GM13977 (cell line): ENCODE results near the gene LMBR1L.

Experiments used
- DNase-seq: peaks from one replicate; pipeline ENCODE4 v3.0.0; 2012; ENCODE audit warnings: low spot score
- in situ Hi-C: fragments of 300-500 bp; cut with MboI; formaldehyde crosslinking; loops from one replicate; pipeline ENCODE4 v1.12.0; 2022; ENCODE audit warnings: low sequenced_read_pairs, low pct_unique_long_range_greater_than_20kb, mixed read lengths, inconsistent platforms; ENCODE audit not compliant: unreplicated experiment
- TF ChIP-seq, protein P1 (sequence below): IDR thresholded peaks from 2 replicates; pipeline ENCODE4 v1.5.1; 2012; ENCODE audit warnings: mild to moderate bottlenecking, control low read depth; ENCODE audit not compliant: insufficient read depth; ENCODE audit errors: extremely low read depth, missing control alignments

LMBR1L gene

DNA sequence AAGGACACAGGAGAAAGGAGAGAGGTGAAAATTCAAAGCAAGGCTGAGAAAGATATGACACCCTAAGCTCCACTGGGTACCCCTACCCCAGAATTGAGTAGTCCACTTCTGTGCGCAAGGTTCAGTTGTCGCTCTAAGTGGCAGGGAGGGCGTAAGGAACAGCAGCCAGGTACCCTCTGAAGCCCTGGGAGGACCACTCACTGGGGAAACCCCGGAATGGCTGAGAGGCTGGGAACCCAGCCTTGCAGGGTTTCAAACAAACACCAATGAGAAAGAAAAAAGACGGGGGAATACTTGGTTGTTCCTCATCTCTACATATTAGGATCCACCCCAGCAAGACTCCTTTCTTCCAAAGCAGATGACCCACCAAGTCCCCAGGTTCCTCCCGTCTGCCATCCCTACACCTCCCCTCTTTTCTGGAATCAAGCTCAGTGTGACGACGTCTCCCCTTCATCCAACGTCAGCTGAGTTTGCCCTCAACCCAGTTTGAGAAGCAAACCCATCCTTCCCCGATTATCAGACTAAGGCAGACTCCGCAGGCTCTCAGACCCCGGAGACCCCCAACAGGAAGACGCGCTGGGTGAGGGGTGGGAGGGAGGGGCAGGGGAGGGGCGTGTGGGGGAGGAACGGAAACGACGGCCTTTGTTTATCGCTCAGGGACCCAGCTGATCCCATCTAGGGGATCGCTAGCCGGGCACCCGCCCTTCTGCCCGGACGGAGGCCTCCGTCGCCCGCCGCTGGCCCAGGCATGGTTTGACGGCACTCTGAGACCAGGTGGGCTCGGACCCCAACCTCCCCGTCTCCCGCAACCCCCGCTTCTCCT lies 795 bp downstream of the LMBR1L start:
- in situ Hi-C loops = no loop called here
- TF ChIP-seq, protein P1, sequence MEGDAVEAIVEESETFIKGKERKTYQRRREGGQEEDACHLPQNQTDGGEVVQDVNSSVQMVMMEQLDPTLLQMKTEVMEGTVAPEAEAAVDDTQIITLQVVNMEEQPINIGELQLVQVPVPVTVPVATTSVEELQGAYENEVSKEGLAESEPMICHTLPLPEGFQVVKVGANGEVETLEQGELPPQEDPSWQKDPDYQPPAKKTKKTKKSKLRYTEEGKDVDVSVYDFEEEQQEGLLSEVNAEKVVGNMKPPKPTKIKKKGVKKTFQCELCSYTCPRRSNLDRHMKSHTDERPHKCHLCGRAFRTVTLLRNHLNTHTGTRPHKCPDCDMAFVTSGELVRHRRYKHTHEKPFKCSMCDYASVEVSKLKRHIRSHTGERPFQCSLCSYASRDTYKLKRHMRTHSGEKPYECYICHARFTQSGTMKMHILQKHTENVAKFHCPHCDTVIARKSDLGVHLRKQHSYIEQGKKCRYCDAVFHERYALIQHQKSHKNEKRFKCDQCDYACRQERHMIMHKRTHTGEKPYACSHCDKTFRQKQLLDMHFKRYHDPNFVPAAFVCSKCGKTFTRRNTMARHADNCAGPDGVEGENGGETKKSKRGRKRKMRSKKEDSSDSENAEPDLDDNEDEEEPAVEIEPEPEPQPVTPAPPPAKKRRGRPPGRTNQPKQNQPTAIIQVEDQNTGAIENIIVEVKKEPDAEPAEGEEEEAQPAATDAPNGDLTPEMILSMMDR = no peak
- peak; percentile 48 for DNase-seq

DNA sequence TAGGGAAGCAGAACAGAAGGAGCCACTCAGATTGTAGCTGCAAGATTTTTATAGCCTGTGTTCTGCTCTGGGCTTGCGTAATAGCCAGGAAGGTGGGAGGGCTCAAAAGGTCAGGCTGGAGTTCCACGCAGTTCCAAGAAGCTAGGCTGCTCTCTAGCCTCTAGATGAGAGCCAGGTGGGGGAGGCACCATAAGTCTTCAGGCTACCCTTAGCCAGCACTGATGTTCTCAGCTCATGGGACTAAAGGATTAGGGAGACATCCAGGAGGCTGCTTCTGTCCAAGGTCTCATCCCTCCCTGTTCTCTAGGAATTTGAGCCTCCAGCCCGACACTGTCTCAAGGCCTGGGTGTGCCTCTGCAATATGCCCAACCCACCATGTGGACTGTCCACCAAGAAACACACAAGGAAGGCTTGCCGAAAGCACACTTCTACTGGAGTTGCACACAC lies 1.7 kb downstream of the LMBR1L start:
- in situ Hi-C loops = no loop called here
- TF ChIP-seq, protein P1 = no peak
- no peak for DNase-seq

DNA sequence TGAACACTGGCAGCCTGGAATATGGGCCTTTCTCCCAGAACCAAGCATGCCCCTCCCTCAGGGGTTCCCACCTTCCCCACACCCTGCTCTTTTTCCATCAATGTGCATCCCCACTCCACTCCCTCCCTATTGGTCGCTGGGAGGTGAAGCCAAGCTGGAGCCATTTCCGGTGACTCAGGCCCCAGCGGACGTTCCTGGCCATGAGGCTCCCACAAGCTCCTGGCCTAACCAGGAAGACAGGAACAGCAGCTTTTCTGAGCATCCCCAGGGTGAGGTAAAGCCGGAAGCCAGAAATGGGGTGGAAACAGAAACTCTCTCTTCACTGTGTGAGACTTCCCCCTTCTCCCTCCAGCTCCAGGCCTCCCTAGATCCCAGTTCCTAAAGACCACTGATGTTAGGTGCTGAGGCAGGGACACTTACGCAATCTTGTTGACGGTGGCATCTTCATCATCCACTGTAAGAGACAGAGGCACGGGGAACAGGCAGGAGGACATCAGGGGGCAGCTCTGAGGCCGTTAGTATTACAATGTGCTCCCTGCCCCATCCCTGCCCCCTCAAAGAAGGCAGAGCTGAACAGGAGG lies 5.1 kb downstream of the LMBR1L start:
- in situ Hi-C loops = no loop called here
- TF ChIP-seq, protein P1 = no peak
- no peak for DNase-seq

DNA sequence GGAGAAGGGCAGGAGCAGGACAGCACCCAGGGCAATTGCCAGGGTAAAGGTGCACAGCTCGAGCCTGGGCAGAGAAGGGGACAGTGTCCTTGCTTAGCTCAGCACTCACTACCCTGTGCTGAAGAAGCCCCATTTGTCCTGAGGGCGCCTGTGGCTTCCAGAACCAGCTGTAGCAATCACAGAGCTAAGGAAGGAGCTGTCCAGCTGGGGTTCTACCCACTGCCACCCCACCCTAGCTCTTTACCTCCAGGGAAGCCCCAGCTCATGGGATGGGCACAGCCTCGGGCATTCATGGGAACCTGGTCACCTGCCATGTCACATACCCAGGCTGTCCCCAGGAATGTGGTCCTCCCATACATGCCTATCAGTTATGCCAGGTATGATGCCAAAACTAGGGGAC lies 5.8 kb downstream of the LMBR1L start:
- TF ChIP-seq, protein P1 = no peak
- in situ Hi-C loops = no loop called here
- no peak for DNase-seq

DNA sequence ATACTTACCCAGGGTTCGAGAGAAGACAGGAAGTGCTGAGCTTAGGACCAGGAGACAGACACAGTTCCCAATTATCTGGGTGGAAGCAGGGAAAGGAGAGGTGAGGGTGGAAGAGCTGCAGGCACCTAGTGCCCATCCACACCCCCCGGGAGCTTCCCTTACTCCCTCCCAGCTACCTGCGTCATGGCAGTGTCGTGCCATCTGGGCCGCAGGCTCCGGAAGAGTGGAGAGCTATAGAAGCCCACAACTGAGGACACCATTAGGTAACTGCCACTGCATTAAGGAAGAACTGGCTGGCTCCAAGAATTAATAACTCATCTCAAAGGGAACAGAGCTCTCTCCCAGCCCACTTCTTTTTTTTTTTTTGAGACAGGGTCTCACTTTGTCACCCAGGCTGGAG lies 10.3 kb downstream of the LMBR1L start:
- in situ Hi-C loops = no loop called here
- TF ChIP-seq, protein P1 = no peak
- DNase-seq = no peak

DNA sequence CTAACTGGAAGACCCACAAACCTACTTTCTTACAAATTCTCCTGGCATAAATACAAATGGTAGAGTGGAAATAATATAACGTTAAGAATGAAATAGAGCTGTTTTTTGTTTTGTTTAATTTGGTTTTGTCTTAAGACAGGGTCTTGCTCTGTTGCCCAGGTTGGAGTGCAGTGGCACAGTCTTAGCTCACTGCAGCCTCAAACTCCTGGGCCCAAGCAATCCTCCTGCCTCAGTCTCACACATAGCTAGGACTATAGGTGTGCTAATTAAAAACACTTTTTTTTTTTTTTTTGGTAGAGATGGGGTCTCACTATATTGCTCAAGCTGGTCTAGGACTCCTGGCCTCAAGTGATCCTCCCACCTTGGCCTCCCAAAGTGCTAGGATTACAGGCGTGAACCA lies 11.9 kb downstream of the LMBR1L start:
- in situ Hi-C loops = no loop called here
- DNase-seq = no peak
- TF ChIP-seq, protein P1 = no peak
